GM19099 (cell line): ENCODE measurements around the gene QKI.

Source experiments
- POLR2A ChIP-seq: IDR thresholded peaks from 3 replicates; pipeline ENCODE4 v1.6.1; 2011; ENCODE audit warnings: low read depth; ENCODE audit not compliant: insufficient read length; ENCODE audit errors: extremely low read depth

The QKI gene

DNA sequence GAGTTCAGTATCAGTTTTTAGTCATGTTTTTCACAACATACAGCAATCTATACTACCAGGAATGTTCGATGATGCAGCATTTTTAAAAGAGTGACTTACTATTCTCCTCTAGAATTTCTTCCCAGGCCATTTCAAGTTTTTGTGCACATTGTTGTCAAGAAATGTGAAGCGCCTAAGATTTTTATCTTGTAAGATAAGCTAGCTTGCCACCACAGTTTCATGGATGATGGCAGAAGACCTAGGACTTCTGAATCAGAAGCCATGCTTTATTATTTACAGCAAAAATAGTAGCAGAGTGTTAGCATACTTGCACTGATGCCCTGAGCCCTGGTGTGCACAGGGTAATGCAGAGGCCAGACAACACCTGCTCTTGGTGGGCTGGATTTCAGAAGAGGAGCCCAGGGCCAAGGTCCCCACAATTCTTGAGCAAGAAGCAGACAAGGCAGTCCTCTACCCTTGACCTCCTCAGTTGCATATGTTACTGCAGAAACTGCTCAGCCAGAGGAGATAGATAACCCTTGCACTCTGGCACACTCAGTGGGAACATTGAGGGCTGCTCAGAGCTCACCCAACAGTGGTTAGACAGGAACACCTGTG, 99.2 kb downstream of the QKI start:
- no peak for TF ChIP-seq POLR2A

DNA sequence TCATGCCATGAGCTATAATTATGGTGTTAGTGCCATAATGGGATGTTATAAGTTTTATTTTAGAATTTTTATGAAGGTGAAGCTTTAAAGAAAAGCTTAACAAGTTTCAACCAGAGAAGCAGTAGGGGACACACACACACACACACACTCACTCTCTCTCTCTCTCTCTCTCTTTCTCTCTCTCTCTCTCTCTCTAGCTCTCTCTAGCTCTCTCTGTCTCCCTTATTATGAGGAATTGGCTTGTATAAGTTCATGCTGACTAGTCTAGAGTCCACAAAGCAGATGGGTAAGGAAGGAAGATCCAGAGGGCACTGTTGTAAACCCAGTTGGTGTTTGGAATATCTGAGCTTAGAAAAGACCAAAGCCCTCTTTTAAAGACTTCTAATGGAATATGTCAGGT, 102.4 kb downstream of the QKI start:
- TF ChIP-seq POLR2A, result no peak

DNA sequence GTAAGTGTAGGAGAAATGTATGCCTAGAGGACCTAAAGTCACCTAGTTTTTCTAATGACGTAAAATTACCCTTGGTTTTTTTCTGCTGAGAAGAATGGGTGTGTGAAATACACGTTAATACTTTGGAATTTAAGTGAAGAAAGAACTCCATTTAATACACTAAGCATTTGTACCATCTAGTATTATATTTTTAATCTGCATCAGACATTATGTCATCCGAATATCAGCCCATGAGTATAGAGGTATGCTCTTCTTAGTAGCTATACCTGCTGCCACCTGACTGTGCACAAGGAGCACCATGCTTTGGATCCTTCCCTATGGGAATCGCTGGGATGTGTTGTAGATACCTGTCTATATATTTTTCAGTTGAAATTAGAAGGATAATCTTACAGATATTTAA, 106.4 kb downstream of the QKI start:
- TF ChIP-seq POLR2A, result no peak

DNA sequence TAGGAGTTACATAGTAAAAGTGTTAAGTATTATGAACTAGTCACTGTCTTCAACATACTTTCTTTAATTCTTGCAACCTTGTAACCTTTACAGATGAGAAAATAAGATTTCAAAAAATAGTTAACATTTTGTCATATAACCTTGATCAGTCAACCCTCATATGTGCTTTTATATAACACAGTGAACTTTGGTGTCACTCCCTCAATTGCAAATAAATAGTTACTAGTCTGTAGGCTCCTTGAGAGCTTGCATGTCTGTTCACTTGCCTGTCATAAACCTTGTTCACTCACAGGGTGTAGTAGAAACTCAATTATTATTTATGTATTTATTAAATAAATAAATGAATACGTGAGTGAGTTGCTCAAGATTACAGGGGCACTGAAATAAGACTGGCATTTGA, 107.5 kb downstream of the QKI start:
- TF ChIP-seq POLR2A, result no peak

DNA sequence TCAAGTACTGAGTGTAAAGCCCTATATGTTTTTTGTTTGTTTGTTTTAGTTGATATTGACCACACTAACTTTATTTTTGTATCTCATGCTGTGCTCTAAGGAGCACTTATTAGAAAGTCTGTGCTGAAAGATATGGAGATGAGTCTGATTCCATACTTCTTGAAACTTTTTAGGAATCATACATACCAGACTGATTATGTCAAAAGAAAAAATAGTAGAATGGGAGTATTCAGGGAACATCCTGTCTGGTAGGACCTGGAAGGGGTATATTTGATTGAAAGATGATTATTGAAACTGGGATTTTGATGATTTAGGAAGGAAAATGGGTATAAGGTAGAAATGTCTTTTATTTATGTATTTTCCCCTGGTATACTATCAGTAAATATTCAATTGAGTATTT, 111.4 kb downstream of the QKI start:
- TF ChIP-seq POLR2A, result no peak

- TF ChIP-seq POLR2A, result no peak
Observed at GRCh38 chr6:163526346-163526745, 111.8 kb downstream of the QKI start.

DNA sequence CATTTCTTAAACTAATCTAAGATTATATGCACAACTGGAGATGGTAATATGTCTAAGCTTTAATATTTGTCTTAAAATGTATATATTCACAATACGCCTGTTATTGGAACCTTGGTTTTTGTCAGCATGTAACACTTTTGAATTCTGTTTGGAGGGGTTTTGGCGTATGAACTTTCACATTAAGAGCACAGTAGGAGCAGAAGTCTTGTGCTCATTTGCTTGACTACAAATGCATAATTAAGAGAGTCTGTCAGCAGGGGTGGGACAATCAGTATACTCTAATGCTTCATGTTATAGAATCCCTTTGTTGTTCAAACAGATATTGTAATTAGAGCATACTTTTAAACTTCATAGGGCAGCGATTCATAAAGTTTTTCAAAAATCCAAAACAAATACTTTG, 112.8 kb downstream of the QKI start:
- TF ChIP-seq POLR2A, result no peak

DNA sequence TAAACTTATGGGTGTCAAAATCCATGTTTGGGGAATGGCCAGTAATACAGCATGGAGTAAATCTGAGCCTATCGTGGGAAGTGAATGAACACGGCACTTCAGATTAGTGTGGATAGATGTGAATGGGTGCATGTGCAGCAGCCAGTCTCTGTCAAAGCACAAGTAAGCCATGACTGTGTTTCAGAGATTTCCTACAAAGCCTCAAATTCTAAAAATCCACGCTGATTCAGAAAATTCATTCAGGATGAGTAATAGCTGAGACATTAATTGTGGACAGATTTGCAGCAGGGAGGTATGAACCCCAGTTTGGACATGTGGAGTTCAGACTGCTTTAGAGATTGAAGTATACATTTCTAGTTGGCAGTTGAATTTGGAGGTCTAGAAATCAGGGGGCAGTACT, 115.1 kb downstream of the QKI start:
- TF ChIP-seq POLR2A, result no peak

- TF ChIP-seq POLR2A, result no peak
Observed at GRCh38 chr6:163530406-163530805, 115.9 kb downstream of the QKI start.

- TF ChIP-seq POLR2A, result no peak
Observed at GRCh38 chr6:163531122-163531521, 116.6 kb downstream of the QKI start.

GRCh38 chr6:163532526-163533078, 118.1 kb downstream of the QKI start:
- TF ChIP-seq POLR2A, result no peak

DNA sequence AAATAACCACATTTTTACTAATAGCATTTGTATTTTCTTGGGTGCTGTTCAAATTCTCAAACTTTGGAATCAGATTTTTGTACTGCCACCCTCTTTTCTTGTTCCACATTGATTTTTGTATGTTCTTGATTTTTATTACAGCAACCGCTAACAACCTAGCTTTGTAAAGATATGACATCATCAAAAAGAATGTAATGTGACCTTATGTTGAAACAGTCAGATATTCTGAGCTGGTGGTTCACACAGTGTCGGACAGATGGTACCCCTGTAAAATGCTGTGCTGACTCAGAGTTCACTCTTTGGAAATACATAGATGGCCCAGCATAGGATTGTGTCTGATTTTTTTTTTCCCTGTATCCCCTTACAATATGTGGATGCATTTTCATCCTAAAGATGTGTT, 118.9 kb downstream of the QKI start:
- no peak for TF ChIP-seq POLR2A

DNA sequence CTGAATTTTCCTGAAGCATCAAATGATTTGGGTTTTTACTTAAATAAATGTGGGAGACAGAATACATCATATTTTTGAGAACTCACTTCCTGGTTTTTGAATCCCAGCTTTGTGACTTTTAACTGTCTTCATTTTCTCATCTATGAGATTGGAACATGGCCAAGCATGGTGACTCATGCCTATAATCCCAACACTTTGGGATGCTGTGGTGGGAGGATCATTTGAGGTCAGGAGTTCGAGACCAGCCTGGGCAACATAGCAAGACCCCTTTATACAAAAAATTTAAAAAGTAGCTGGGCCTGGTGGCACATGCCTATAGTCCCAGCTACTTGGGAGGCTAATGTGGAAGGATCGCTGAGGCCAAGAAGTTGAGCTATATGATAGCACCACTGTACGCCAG, 122.3 kb downstream of the QKI start:
- TF ChIP-seq POLR2A, result no peak

DNA sequence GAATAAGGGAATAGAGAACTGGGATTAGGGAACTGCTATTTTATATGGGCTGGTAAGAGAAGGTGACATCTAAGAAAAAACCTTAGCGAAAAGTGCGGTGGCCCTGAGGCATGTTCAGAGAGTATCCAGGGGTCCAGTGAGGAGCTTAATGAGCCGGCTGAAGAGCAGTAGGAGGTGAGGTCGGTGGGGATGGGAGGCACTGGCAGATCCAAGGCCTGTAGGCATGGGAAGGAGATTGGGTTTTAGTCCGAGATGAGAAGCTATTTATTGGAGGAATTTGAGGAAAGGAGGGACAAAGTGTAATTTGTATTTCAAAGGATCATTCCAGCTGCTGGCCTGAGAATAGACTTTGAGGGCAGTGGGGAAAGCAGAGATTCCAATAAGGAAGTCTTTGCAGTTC, 123.8 kb downstream of the QKI start:
- no peak for TF ChIP-seq POLR2A

- no peak for TF ChIP-seq POLR2A
Observed at GRCh38 chr6:163539101-163539762, 124.7 kb downstream of the QKI start.

DNA sequence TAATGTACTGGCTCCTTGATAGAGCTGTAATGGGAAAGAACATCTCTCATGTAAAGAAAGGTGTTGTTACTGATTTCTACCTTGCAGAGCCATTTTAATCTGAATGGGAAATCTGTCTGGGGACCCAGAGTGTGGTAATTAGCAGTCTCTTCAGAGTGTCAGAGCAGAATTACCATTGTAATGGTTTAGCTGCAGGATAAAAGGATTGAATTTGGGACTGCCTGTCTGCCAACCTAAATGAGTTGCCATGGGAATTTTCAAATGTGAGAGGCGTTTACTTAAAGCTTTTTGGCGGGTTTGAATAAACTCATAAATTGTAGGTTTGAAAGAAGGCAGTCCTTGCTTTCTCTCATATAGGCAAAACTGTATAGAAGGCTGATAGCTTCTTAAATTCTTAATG, 128.8 kb downstream of the QKI start:
- TF ChIP-seq POLR2A, result no peak

DNA sequence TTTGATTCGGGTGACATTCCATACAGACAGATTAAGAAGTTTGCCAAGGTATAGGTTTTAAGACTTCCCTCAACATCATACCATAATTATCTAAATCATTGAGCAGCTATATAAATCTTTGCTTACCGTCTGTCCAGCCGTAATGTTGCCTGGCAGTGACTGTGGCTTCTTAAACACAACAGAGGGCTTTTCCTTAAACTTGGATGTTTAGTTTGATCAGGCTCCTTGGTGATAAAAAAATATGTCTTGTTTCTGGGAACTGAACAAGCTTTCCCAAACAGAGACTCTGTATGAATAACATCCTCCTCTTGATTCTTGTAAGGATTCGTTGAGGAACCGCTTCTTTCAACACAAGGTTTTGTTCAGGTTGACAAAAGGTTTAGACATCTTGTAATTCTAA, 130.9 kb downstream of the QKI start:
- TF ChIP-seq POLR2A, result no peak

DNA sequence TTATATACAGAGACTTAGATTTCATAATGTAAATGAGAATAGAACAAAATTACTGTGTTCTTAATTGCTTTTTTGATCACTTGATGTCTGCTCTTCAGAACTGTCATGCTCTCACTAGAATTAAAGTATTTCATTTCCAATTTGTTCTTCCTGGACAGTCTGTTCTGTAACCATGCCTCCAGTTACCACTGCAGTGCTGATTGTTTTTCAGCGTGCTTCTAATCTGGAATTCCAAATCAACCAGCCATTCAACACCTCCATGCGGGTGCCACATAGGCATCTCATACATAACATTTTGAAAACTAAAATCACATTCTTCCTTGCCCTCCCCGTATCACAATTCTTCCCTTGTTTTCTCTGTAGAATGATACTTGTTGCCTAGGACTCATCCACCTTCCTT, 132.8 kb downstream of the QKI start:
- no peak for TF ChIP-seq POLR2A

GRCh38 chr6:163548624-163549023, 134.1 kb downstream of the QKI start:
- no peak for TF ChIP-seq POLR2A
